Measurements from ENCODE around the gene PROS1. TPM values are rescaled to one million over a fixed set of nuclear protein-coding genes. Genes with fewer than 3 reads are reported as not detected.

The PROS1 gene
- polyA plus RNA-seq, 1 donor from 2014 or later, result 2.8 TPM

DNA sequence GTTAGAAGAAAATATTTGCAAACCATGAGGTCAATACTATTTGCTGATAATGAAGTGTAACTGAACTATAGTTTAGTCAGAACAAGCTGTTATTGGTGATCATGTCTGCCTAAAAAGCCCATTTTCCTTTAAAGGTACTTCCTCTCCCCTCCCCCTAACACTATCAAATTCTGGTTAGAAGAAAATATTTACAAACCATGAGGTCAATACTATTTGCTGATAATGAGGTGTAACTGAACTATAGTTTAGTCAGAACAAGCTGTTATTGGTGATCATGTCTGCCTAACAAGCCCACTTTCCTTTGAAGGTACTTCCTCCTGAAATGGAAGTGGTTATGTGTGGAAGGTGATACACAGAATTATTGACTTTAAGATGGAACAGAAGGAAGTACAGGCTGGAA, 46.9 kb downstream of the PROS1 start:
- no peaks in the 10 kb centered on the region for H3K36me3 ChIP-seq (ENCODE audit: insufficient read depth, low read length)
- H3F3A ChIP-seq (ENCODE audit: insufficient read depth, low read length, poor library complexity, severe bottlenecking), result no peaks in the 10 kb centered on the region
- H3K4me3 ChIP-seq (ENCODE audit: low read length), result no peak overlapping the region
- H3K9me2 ChIP-seq (ENCODE audit: insufficient read depth, low read length), result no peaks in the 10 kb centered on the region
- TF ChIP-seq, protein P1, sequence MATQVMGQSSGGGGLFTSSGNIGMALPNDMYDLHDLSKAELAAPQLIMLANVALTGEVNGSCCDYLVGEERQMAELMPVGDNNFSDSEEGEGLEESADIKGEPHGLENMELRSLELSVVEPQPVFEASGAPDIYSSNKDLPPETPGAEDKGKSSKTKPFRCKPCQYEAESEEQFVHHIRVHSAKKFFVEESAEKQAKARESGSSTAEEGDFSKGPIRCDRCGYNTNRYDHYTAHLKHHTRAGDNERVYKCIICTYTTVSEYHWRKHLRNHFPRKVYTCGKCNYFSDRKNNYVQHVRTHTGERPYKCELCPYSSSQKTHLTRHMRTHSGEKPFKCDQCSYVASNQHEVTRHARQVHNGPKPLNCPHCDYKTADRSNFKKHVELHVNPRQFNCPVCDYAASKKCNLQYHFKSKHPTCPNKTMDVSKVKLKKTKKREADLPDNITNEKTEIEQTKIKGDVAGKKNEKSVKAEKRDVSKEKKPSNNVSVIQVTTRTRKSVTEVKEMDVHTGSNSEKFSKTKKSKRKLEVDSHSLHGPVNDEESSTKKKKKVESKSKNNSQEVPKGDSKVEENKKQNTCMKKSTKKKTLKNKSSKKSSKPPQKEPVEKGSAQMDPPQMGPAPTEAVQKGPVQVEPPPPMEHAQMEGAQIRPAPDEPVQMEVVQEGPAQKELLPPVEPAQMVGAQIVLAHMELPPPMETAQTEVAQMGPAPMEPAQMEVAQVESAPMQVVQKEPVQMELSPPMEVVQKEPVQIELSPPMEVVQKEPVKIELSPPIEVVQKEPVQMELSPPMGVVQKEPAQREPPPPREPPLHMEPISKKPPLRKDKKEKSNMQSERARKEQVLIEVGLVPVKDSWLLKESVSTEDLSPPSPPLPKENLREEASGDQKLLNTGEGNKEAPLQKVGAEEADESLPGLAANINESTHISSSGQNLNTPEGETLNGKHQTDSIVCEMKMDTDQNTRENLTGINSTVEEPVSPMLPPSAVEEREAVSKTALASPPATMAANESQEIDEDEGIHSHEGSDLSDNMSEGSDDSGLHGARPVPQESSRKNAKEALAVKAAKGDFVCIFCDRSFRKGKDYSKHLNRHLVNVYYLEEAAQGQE (IDR thresholded peaks at IDR 0.05; ENCODE audit: borderline replicate concordance), result no peak
- TF ChIP-seq EZH2 (IDR thresholded peaks at IDR 0.05; ENCODE audit: borderline replicate concordance, insufficient read depth, low read length, poor library complexity, severe bottlenecking) (no peak), RAD21 (conservative IDR thresholded peaks at IDR 0.05) (no peak), MXI1 (conservative IDR thresholded peaks at IDR 0.05; ENCODE audit: poor library complexity, severe bottlenecking) (no peak), TAF1 (IDR thresholded peaks at IDR 0.05; ENCODE audit: low read depth) (no peak), POLR2AphosphoS5 (IDR thresholded peaks at IDR 0.05) (no peak), EP300 (conservative IDR thresholded peaks at IDR 0.05; ENCODE audit: poor library complexity, severe bottlenecking) (no peak), SMC3 (conservative IDR thresholded peaks at IDR 0.05; ENCODE audit: poor library complexity) (no peak)
- TF ChIP-seq, protein P2, sequence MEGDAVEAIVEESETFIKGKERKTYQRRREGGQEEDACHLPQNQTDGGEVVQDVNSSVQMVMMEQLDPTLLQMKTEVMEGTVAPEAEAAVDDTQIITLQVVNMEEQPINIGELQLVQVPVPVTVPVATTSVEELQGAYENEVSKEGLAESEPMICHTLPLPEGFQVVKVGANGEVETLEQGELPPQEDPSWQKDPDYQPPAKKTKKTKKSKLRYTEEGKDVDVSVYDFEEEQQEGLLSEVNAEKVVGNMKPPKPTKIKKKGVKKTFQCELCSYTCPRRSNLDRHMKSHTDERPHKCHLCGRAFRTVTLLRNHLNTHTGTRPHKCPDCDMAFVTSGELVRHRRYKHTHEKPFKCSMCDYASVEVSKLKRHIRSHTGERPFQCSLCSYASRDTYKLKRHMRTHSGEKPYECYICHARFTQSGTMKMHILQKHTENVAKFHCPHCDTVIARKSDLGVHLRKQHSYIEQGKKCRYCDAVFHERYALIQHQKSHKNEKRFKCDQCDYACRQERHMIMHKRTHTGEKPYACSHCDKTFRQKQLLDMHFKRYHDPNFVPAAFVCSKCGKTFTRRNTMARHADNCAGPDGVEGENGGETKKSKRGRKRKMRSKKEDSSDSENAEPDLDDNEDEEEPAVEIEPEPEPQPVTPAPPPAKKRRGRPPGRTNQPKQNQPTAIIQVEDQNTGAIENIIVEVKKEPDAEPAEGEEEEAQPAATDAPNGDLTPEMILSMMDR (IDR thresholded peaks at IDR 0.05; ENCODE audit: poor library complexity, severe bottlenecking), result no peak
- H3K9ac ChIP-seq (ENCODE audit: low read length), result no peak overlapping the region
- H3K9me3 ChIP-seq (ENCODE audit: low read length), result no peaks in the 10 kb centered on the region
- H3K27ac ChIP-seq (ENCODE audit: low read length), result no peak overlapping the region
- H3K79me2 ChIP-seq (replicated peaks; ENCODE audit: insufficient read depth, low read length), result no peaks in the 10 kb centered on the region
- no peaks in the 10 kb centered on the region for H3K27me3 ChIP-seq (ENCODE audit: insufficient read depth, low read depth, low read length)
- no peak overlapping the region for H2AFZ ChIP-seq (ENCODE audit: low read depth, low read length)
- H3K4me2 ChIP-seq (ENCODE audit: low read length), result no peak overlapping the region
- H4K20me1 ChIP-seq (ENCODE audit: insufficient read depth), result no peaks in the 10 kb centered on the region

DNA sequence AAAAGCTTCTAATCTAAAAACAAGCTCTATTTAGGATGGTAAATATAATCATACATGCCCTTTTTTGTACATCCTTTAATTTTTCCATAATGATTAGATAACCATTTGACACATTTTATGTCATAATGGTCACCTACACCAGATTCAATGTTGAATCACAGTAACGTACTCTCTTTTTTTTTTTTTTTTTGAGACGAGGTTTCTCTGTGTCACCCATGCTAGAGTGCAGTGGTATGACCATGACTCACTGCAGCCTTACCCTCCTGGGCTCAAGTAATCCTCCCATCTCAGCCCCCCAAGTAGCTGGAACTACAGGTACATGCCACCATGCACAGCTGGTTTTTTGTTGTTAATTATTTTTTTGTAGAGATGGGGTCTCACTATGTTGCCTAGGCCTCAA, 49.2 kb downstream of the PROS1 start:
- Histone ChIP-seq H3F3A (ENCODE audit: insufficient read depth, low read length, poor library complexity, severe bottlenecking) (no peaks in the 10 kb centered on the region), H3K9ac (ENCODE audit: low read length) (no peak overlapping the region), H4K20me1 (ENCODE audit: insufficient read depth) (no peaks in the 10 kb centered on the region), H3K4me2 (ENCODE audit: low read length) (no peak overlapping the region), H3K4me3 (ENCODE audit: low read length) (no peak overlapping the region), H3K9me3 (ENCODE audit: low read length) (no peaks in the 10 kb centered on the region), H3K27me3 (ENCODE audit: insufficient read depth, low read depth, low read length) (no peaks in the 10 kb centered on the region), H3K36me3 (ENCODE audit: insufficient read depth, low read length) (no peaks in the 10 kb centered on the region), H3K9me2 (ENCODE audit: insufficient read depth, low read length) (no peaks in the 10 kb centered on the region), H3K79me2 (replicated peaks; ENCODE audit: insufficient read depth, low read length) (no peaks in the 10 kb centered on the region), H2AFZ (ENCODE audit: low read depth, low read length) (no peak overlapping the region), H3K27ac (ENCODE audit: low read length) (no peak overlapping the region)
- TF ChIP-seq POLR2AphosphoS5 (IDR thresholded peaks at IDR 0.05) (no peak), EP300 (conservative IDR thresholded peaks at IDR 0.05; ENCODE audit: poor library complexity, severe bottlenecking) (no peak)

DNA sequence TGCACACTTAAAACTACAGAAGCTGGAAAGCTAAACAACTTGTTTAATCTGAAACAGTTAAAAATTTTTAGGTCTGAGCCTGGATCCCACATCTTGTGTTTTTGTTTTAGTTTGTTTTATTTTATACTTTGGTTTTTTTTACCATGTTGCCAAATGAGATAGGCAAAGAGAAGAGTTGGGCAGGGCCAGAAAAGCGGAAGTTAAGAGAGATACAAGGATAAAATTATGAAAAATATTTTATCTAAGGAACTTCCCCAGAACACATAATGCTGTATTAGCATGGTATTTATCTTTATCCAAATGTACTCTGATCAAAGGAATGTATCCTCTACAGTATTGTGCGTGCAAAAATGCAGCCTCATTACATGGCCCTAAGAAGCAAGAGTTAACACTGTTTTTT, 50.7 kb downstream of the PROS1 start:
- H4K20me1 ChIP-seq (ENCODE audit: insufficient read depth), result no peaks in the 10 kb centered on the region
- TF ChIP-seq SMC3 (conservative IDR thresholded peaks at IDR 0.05; ENCODE audit: poor library complexity) (no peak), EP300 (conservative IDR thresholded peaks at IDR 0.05; ENCODE audit: poor library complexity, severe bottlenecking) (no peak), MXI1 (conservative IDR thresholded peaks at IDR 0.05; ENCODE audit: poor library complexity, severe bottlenecking) (no peak), RAD21 (conservative IDR thresholded peaks at IDR 0.05) (no peak), EZH2 (IDR thresholded peaks at IDR 0.05; ENCODE audit: borderline replicate concordance, insufficient read depth, low read length, poor library complexity, severe bottlenecking) (no peak), POLR2AphosphoS5 (IDR thresholded peaks at IDR 0.05) (no peak), TAF1 (IDR thresholded peaks at IDR 0.05; ENCODE audit: low read depth) (no peak)
- TF ChIP-seq, protein P1 (IDR thresholded peaks at IDR 0.05; ENCODE audit: borderline replicate concordance), result no peak
- TF ChIP-seq, protein P2 (IDR thresholded peaks at IDR 0.05; ENCODE audit: poor library complexity, severe bottlenecking), result no peak
- H3K36me3 ChIP-seq (ENCODE audit: insufficient read depth, low read length), result no peaks in the 10 kb centered on the region
- no peak overlapping the region for H3K27ac ChIP-seq (ENCODE audit: low read length)
- H3K79me2 ChIP-seq (replicated peaks; ENCODE audit: insufficient read depth, low read length), result no peaks in the 10 kb centered on the region
- H3F3A ChIP-seq (ENCODE audit: insufficient read depth, low read length, poor library complexity, severe bottlenecking), result no peaks in the 10 kb centered on the region
- no peaks in the 10 kb centered on the region for H3K9me2 ChIP-seq (ENCODE audit: insufficient read depth, low read length)
- no peak overlapping the region for H3K4me2 ChIP-seq (ENCODE audit: low read length)
- no peak overlapping the region for H3K4me3 ChIP-seq (ENCODE audit: low read length)
- H2AFZ ChIP-seq (ENCODE audit: low read depth, low read length), result no peak overlapping the region
- no peak overlapping the region for H3K9ac ChIP-seq (ENCODE audit: low read length)
- H3K9me3 ChIP-seq (ENCODE audit: low read length), result no peaks in the 10 kb centered on the region
- no peaks in the 10 kb centered on the region for H3K27me3 ChIP-seq (ENCODE audit: insufficient read depth, low read depth, low read length)

Data from neural cell (in vitro differentiated cells).